ENCODE measurements around the gene CLSTN1.

Gene CLSTN1

GRCh38 chr1:9798236-9799130 lies 25.3 kb downstream of the CLSTN1 start:
- TF ChIP-seq ISL1 (CRISPR knock-in tag; IDR thresholded peaks at IDR 0.05) (peak; percentile 67), ZNF70 (CRISPR knock-in tag; IDR thresholded peaks at IDR 0.05) (no peak), ZNF8 (CRISPR knock-in tag; IDR thresholded peaks at IDR 0.05) (no peak)
- no peak; the same call in 2 of the 3 replicates for ATAC-seq

DNA sequence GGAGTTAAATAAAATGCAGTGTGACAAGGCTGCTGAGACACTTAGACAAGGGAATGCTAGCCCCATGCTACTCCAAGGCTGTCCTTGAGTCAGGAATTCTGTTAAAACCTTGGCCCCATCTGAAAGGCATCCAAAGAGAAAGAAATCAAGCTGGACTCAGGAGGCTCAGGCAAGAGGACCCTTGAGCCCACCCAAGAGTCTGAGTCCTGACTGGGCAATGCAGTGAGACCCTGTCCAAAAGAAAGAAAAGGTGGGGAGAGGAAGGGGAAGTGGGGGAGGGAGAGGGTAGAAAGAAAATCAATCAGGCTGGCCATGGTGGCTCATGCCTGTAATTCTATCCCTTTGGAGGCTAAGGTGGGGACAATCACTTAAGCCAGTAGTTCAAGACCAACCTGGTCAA lies 26.7 kb downstream of the CLSTN1 start:
- ATAC-seq, result no peak
- TF ChIP-seq ZNF70 (CRISPR knock-in tag; IDR thresholded peaks at IDR 0.05), result no peak
- no peak for TF ChIP-seq TCF4 (CRISPR knock-in tag; IDR thresholded peaks at IDR 0.05; ENCODE audit: borderline replicate concordance)
- TF ChIP-seq ESRRG (CRISPR knock-in tag; IDR thresholded peaks at IDR 0.05), result no peak
- no peak for TF ChIP-seq PPARA (CRISPR knock-in tag; IDR thresholded peaks at IDR 0.05; ENCODE audit: borderline replicate concordance)

GRCh38 chr1:9794081-9794480 lies 29.7 kb downstream of the CLSTN1 start:
- TF ChIP-seq, protein P1, sequence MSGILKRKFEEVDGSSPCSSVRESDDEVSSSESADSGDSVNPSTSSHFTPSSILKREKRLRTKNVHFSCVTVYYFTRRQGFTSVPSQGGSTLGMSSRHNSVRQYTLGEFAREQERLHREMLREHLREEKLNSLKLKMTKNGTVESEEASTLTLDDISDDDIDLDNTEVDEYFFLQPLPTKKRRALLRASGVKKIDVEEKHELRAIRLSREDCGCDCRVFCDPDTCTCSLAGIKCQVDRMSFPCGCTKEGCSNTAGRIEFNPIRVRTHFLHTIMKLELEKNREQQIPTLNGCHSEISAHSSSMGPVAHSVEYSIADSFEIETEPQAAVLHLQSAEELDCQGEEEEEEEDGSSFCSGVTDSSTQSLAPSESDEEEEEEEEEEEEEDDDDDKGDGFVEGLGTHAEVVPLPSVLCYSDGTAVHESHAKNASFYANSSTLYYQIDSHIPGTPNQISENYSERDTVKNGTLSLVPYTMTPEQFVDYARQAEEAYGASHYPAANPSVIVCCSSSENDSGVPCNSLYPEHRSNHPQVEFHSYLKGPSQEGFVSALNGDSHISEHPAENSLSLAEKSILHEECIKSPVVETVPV (CRISPR knock-in tag; IDR thresholded peaks at IDR 0.05), result no peak
- TF ChIP-seq, protein P2, sequence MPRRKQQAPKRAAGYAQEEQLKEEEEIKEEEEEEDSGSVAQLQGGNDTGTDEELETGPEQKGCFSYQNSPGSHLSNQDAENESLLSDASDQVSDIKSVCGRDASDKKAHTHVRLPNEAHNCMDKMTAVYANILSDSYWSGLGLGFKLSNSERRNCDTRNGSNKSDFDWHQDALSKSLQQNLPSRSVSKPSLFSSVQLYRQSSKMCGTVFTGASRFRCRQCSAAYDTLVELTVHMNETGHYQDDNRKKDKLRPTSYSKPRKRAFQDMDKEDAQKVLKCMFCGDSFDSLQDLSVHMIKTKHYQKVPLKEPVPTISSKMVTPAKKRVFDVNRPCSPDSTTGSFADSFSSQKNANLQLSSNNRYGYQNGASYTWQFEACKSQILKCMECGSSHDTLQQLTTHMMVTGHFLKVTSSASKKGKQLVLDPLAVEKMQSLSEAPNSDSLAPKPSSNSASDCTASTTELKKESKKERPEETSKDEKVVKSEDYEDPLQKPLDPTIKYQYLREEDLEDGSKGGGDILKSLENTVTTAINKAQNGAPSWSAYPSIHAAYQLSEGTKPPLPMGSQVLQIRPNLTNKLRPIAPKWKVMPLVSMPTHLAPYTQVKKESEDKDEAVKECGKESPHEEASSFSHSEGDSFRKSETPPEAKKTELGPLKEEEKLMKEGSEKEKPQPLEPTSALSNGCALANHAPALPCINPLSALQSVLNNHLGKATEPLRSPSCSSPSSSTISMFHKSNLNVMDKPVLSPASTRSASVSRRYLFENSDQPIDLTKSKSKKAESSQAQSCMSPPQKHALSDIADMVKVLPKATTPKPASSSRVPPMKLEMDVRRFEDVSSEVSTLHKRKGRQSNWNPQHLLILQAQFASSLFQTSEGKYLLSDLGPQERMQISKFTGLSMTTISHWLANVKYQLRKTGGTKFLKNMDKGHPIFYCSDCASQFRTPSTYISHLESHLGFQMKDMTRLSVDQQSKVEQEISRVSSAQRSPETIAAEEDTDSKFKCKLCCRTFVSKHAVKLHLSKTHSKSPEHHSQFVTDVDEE (CRISPR knock-in tag; IDR thresholded peaks at IDR 0.05), result no peak
- TF ChIP-seq ESRRG (CRISPR knock-in tag; IDR thresholded peaks at IDR 0.05) (no peak), ISL1 (CRISPR knock-in tag; IDR thresholded peaks at IDR 0.05) (no peak), ZNF8 (CRISPR knock-in tag; IDR thresholded peaks at IDR 0.05) (no peak), ZFP3 (CRISPR knock-in tag; IDR thresholded peaks at IDR 0.05) (no peak), BACH2 (CRISPR knock-in tag; IDR thresholded peaks at IDR 0.05; ENCODE audit: borderline replicate concordance) (no peak), ZNF70 (CRISPR knock-in tag; IDR thresholded peaks at IDR 0.05) (no peak), PPARA (CRISPR knock-in tag; IDR thresholded peaks at IDR 0.05; ENCODE audit: borderline replicate concordance) (no peak), RARB (CRISPR knock-in tag; IDR thresholded peaks at IDR 0.05) (no peak), ZFP30 (CRISPR knock-in tag; IDR thresholded peaks at IDR 0.05) (no peak), ARNTL (CRISPR knock-in tag; IDR thresholded peaks at IDR 0.05; ENCODE audit: borderline replicate concordance, low read depth) (no peak), GLIS3 (CRISPR knock-in tag; IDR thresholded peaks at IDR 0.05) (no peak), SNAI2 (CRISPR knock-in tag; IDR thresholded peaks at IDR 0.05) (no peak), ZNF565 (CRISPR knock-in tag; conservative IDR thresholded peaks at IDR 0.05; ENCODE audit: low read depth) (no peak), CSDC2 (CRISPR knock-in tag; IDR thresholded peaks at IDR 0.05) (no peak), TCF4 (CRISPR knock-in tag; IDR thresholded peaks at IDR 0.05; ENCODE audit: borderline replicate concordance) (no peak)
- TF ChIP-seq, protein P3, sequence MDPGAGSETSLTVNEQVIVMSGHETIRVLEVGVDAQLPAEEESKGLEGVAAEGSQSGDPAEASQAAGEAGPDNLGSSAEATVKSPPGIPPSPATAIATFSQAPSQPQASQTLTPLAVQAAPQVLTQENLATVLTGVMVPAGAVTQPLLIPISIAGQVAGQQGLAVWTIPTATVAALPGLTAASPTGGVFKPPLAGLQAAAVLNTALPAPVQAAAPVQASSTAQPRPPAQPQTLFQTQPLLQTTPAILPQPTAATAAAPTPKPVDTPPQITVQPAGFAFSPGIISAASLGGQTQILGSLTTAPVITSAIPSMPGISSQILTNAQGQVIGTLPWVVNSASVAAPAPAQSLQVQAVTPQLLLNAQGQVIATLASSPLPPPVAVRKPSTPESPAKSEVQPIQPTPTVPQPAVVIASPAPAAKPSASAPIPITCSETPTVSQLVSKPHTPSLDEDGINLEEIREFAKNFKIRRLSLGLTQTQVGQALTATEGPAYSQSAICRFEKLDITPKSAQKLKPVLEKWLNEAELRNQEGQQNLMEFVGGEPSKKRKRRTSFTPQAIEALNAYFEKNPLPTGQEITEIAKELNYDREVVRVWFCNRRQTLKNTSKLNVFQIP (CRISPR knock-in tag; IDR thresholded peaks at IDR 0.05; ENCODE audit: borderline replicate concordance, low read depth), result no peak
- TF ChIP-seq, protein P4, sequence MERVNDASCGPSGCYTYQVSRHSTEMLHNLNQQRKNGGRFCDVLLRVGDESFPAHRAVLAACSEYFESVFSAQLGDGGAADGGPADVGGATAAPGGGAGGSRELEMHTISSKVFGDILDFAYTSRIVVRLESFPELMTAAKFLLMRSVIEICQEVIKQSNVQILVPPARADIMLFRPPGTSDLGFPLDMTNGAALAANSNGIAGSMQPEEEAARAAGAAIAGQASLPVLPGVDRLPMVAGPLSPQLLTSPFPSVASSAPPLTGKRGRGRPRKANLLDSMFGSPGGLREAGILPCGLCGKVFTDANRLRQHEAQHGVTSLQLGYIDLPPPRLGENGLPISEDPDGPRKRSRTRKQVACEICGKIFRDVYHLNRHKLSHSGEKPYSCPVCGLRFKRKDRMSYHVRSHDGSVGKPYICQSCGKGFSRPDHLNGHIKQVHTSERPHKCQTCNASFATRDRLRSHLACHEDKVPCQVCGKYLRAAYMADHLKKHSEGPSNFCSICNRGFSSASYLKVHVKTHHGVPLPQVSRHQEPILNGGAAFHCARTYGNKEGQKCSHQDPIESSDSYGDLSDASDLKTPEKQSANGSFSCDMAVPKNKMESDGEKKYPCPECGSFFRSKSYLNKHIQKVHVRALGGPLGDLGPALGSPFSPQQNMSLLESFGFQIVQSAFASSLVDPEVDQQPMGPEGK (CRISPR knock-in tag; IDR thresholded peaks at IDR 0.05; ENCODE audit: borderline replicate concordance), result no peak
- TF ChIP-seq, protein P5, sequence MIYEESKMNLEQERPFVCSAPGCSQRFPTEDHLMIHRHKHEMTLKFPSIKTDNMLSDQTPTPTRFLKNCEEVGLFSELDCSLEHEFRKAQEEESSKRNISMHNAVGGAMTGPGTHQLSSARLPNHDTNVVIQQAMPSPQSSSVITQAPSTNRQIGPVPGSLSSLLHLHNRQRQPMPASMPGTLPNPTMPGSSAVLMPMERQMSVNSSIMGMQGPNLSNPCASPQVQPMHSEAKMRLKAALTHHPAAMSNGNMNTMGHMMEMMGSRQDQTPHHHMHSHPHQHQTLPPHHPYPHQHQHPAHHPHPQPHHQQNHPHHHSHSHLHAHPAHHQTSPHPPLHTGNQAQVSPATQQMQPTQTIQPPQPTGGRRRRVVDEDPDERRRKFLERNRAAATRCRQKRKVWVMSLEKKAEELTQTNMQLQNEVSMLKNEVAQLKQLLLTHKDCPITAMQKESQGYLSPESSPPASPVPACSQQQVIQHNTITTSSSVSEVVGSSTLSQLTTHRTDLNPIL (CRISPR knock-in tag; IDR thresholded peaks at IDR 0.05; ENCODE audit: low read depth), result no peak
- no peak for ATAC-seq
